Tibial nerve (tissue), 4 donors: ENCODE data around the gene LYPLAL1.

Source experiments
- EP300 ChIP-seq, 2 donors: sonication (generic); formaldehyde crosslinking; IDR thresholded peaks; one replicate each; pipeline ENCODE4 v1.6.1; 2017; ENCODE audit warnings: antibody characterized with exemption in 2 of 2, mild to moderate bottlenecking in 1 of 2
- TF ChIP-seq, protein P1 (sequence below), 5 experiments: fragments of 200-600 bp in 3 of 5; fragments of 450-650 bp in 2 of 5; sonication (generic) in 3 of 5; IDR thresholded peaks; one replicate each; pipeline ENCODE4 v1.5.1; 2016 to 2019; ENCODE audit warnings: antibody characterized with exemption in 5 of 5, mild to moderate bottlenecking in 3 of 5, moderate library complexity in 2 of 5

GRCh38 chr1:219173434-219173757 lies 282 bp upstream of the LYPLAL1 start:
- TF ChIP-seq, protein P1, sequence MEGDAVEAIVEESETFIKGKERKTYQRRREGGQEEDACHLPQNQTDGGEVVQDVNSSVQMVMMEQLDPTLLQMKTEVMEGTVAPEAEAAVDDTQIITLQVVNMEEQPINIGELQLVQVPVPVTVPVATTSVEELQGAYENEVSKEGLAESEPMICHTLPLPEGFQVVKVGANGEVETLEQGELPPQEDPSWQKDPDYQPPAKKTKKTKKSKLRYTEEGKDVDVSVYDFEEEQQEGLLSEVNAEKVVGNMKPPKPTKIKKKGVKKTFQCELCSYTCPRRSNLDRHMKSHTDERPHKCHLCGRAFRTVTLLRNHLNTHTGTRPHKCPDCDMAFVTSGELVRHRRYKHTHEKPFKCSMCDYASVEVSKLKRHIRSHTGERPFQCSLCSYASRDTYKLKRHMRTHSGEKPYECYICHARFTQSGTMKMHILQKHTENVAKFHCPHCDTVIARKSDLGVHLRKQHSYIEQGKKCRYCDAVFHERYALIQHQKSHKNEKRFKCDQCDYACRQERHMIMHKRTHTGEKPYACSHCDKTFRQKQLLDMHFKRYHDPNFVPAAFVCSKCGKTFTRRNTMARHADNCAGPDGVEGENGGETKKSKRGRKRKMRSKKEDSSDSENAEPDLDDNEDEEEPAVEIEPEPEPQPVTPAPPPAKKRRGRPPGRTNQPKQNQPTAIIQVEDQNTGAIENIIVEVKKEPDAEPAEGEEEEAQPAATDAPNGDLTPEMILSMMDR (IDR thresholded peaks at IDR 0.05) = no peak
- TF ChIP-seq EP300 (IDR thresholded peaks at IDR 0.05) = no peak
